Measurements from ENCODE around the gene TAS1R2. TPM values are rescaled to one million over a fixed set of nuclear protein-coding genes. Genes with fewer than 3 reads are reported as not detected.

Gene TAS1R2
- total RNA-seq, 4 donors from 2014 or later, result not detected

GRCh38 chr1:18796950-18797349 is 62.5 kb downstream of the TAS1R2 start:
- Histone ChIP-seq H3K4me1 (no peaks in the 10 kb centered on the region), H3K36me3 (no peaks in the 10 kb centered on the region), H3K27me3 (peaks cover 70% of the 10 kb centered on the region), H3K9me3 (peaks cover 0 to 14% (median 0%) of the 10 kb centered on the region in 3 donors), H3K27ac (no peak overlapping the region), H3K4me3 (no peak overlapping the region)
- no peak for TF ChIP-seq CTCF (IDR thresholded peaks at IDR 0.05)
- TF ChIP-seq EP300 (IDR thresholded peaks at IDR 0.05), result no peak
- no peak for TF ChIP-seq POLR2A (IDR thresholded peaks at IDR 0.05)
- no peak for TF ChIP-seq POLR2AphosphoS5 (IDR thresholded peaks at IDR 0.05)
- 84 to 96% methylated on average over 3 of the region's 3 CpGs for WGBS, 2 donors (ENCODE audit: low coverage in 1 of 2)
- ATAC-seq, result no peak

DNA sequence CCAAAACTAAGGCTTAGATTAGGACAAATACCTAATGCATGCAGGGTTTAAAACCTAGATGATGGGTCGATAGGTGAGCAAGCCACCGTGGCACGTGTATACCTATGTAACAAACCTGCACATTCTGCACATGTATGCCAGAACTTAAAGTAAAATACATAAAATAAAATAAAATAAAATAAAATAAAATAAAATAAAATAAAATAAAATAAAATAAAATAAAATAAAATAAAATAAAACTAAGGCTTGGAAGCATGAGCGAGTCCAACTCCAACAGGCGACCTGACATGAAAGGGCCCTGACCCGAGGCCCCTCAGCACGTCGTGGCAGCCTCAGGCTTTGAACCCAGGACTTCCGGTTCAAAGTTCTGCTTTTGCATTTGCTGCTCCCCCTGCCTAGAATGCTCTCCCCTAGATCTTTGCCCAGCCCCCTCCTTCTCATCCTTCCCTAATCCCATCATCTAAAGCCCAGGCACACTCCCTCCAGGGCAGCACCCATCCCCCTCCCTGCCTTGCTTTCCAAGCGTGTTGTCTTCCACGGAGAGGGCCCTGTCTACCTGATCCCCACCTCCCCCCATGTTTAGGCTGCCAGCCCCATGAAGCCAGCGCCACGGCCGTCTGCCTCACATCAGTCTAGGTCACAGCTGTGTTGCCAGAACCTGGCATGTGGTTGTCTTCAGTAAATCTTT is 64.3 kb downstream of the TAS1R2 start:
- WGBS, 2 donors (ENCODE audit: low coverage in 1 of 2), result 64 to 74% methylated on average over 8 to 11 of the region's 14 CpGs
- Histone ChIP-seq H3K27ac (no peak overlapping the region), H3K9me3 (peaks cover 0 to 19% (median 0%) of the 10 kb centered on the region in 3 donors), H3K4me3 (no peak overlapping the region), H3K36me3 (no peaks in the 10 kb centered on the region), H3K27me3 (peaks cover 85% of the 10 kb centered on the region), H3K4me1 (no peaks in the 10 kb centered on the region)
- TF ChIP-seq EP300 (IDR thresholded peaks at IDR 0.05) (no peak), CTCF (IDR thresholded peaks at IDR 0.05) (no peak), POLR2AphosphoS5 (IDR thresholded peaks at IDR 0.05) (no peak), POLR2A (IDR thresholded peaks at IDR 0.05) (no peak)
- ATAC-seq, result no peak

- 27 to 92% methylated on average over 2 of the region's 5 CpGs for WGBS, 2 donors (ENCODE audit: low coverage in 1 of 2)
- H3K27ac ChIP-seq, result no peak overlapping the region
- ATAC-seq, result no peak
- no peak overlapping the region for H3K4me3 ChIP-seq
- peaks cover 0 to 19% (median 0%) of the 10 kb centered on the region in 3 donors for H3K9me3 ChIP-seq
- peaks cover 84% of the 10 kb centered on the region for H3K27me3 ChIP-seq
- no peaks in the 10 kb centered on the region for H3K36me3 ChIP-seq
- TF ChIP-seq POLR2A (IDR thresholded peaks at IDR 0.05) (no peak), POLR2AphosphoS5 (IDR thresholded peaks at IDR 0.05) (no peak), CTCF (IDR thresholded peaks at IDR 0.05) (no peak), EP300 (IDR thresholded peaks at IDR 0.05) (no peak)
- no peaks in the 10 kb centered on the region for H3K4me1 ChIP-seq
Measured at GRCh38 chr1:18794561-18794960, 64.9 kb downstream of the TAS1R2 start.

DNA sequence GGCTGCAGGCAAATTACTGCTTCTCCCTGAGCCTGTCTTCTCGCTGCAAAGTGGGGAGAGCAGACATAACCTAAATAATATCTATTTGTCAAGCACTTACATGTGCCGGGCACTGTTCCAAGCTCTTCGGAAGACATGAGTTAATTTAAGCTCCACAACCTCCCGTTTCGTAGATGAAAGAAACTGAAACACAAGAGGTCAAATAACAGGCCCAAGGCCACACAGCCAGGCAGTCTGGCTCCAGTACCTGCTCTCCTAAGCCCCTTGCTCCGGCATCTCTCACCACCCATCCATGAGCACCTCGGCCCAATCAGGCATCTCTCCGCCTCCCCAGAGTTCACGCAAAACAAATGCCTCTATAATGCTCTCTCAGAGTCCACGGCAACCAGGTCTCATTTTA is 65.4 kb downstream of the TAS1R2 start:
- peaks cover 82% of the 10 kb centered on the region for H3K27me3 ChIP-seq
- no peaks in the 10 kb centered on the region for H3K4me1 ChIP-seq
- H3K27ac ChIP-seq, result no peak overlapping the region
- 30 to 33% methylated on average over 2 to 6 of the region's 10 CpGs for WGBS, 2 donors (ENCODE audit: low coverage in 1 of 2)
- no peak for ATAC-seq
- no peaks in the 10 kb centered on the region for H3K36me3 ChIP-seq
- no peak overlapping the region for H3K4me3 ChIP-seq
- TF ChIP-seq POLR2AphosphoS5 (IDR thresholded peaks at IDR 0.05) (no peak), EP300 (IDR thresholded peaks at IDR 0.05) (no peak), POLR2A (IDR thresholded peaks at IDR 0.05) (no peak), CTCF (IDR thresholded peaks at IDR 0.05) (no peak)
- peaks cover 0 to 19% (median 0%) of the 10 kb centered on the region in 3 donors for H3K9me3 ChIP-seq

- Histone ChIP-seq H3K36me3 (no peaks in the 10 kb centered on the region), H3K4me3 (no peak overlapping the region), H3K9me3 (peaks cover 0 to 19% (median 0%) of the 10 kb centered on the region in 3 donors), H3K27ac (no peak overlapping the region), H3K27me3 (peaks cover 81% of the 10 kb centered on the region), H3K4me1 (no peaks in the 10 kb centered on the region)
- no peak for TF ChIP-seq EP300 (IDR thresholded peaks at IDR 0.05)
- no peak for TF ChIP-seq CTCF (IDR thresholded peaks at IDR 0.05)
- TF ChIP-seq POLR2AphosphoS5 (IDR thresholded peaks at IDR 0.05), result no peak
- TF ChIP-seq POLR2A (IDR thresholded peaks at IDR 0.05), result no peak
- no peak for ATAC-seq
- WGBS, 2 donors (ENCODE audit: low coverage in 1 of 2), result 87% methylated on average over 3 of the region's 10 CpGs; no CpG with 5 or more reads in 1 of the 2 donors
Measured at GRCh38 chr1:18793164-18793563, 66.3 kb downstream of the TAS1R2 start.

All from gastroesophageal sphincter (tissue), 4 donors.